A172 (cell line): ENCODE data around the gene MIGA2. TPM values are rescaled to one million over a fixed set of nuclear protein-coding genes. Genes with fewer than 3 reads are reported as not detected.

Experiments
- DNase-seq: peaks from one replicate; pipeline ENCODE4 v3.0.0-alpha.2; 2015; ENCODE audit warnings: low spot score
- total RNA-seq: library from RNA; depleted of rRNA; stranded (reverse); fragments of >200 nt; shearing (Covaris generic); gene quantifications from 2 replicates; pipeline ENCODE4 v1.2.3, GENCODE V29; 2014

The MIGA2 gene
- total RNA-seq, 1 experiment from 2014 or later: 28.6 TPM

- no peak for DNase-seq
These were observed 35.2 kb downstream of the MIGA2 start for GRCh38 chr9:129071526-129072126.

- no peak for DNase-seq
These were observed 35.7 kb downstream of the MIGA2 start for GRCh38 chr9:129072171-129072570.

- DNase-seq: no peak
These were observed 37.0 kb downstream of the MIGA2 start for GRCh38 chr9:129073404-129073803.

GRCh38 chr9:129074106-129074505 lies 37.7 kb downstream of the MIGA2 start:
- DNase-seq: no peak

GRCh38 chr9:129075996-129076639 lies 39.7 kb downstream of the MIGA2 start:
- DNase-seq: no peak

- DNase-seq: no peak
These were observed 40.2 kb downstream of the MIGA2 start for GRCh38 chr9:129076640-129077037.

- DNase-seq: no peak
These were observed 40.8 kb downstream of the MIGA2 start for GRCh38 chr9:129077236-129077635.

- DNase-seq: no peak
These were observed 42.5 kb downstream of the MIGA2 start for GRCh38 chr9:129078691-129079503.

- DNase-seq: no peak
These were observed 43.4 kb downstream of the MIGA2 start for GRCh38 chr9:129079829-129080228.

GRCh38 chr9:129080298-129080600 lies 43.8 kb downstream of the MIGA2 start:
- DNase-seq: no peak

GRCh38 chr9:129080601-129081387 lies 44.4 kb downstream of the MIGA2 start, which contains the start of gene DOLPP1:
TSS of gene DOLPP1 (plus strand) at chr9:129081111. CDS start at chr9:129081132, 21 bp downstream.
- DNase-seq: peak; percentile 99

- DNase-seq: no peak
These were observed 45.0 kb downstream of the MIGA2 start for GRCh38 chr9:129081388-129081904.

GRCh38 chr9:129084087-129084486 lies 47.7 kb downstream of the MIGA2 start:
- no peak for DNase-seq

GRCh38 chr9:129089246-129089645 lies 52.8 kb downstream of the MIGA2 start:
- no peak for DNase-seq

GRCh38 chr9:129093602-129094386 lies 57.4 kb downstream of the MIGA2 start:
- no peak for DNase-seq

GRCh38 chr9:129094387-129095169 lies 58.2 kb downstream of the MIGA2 start:
- no peak for DNase-seq

GRCh38 chr9:129095170-129095667 lies 58.8 kb downstream of the MIGA2 start:
- DNase-seq: no peak

- no peak for DNase-seq
These were observed 59.5 kb downstream of the MIGA2 start for GRCh38 chr9:129095908-129096307.

GRCh38 chr9:129097671-129098306 lies 61.4 kb downstream of the MIGA2 start:
- no peak for DNase-seq

GRCh38 chr9:129098328-129098727 lies 61.9 kb downstream of the MIGA2 start:
- no peak for DNase-seq
